Glomerular endothelial cell (primary cell): ENCODE results near the gene SH3TC2. TPM values are rescaled to one million over a fixed set of nuclear protein-coding genes. Genes with fewer than 3 reads are reported as not detected.

Experiments used
- total RNA-seq: library from RNA; depleted of rRNA; stranded (reverse); fragments of >200 nt; gene quantifications from 2 replicates; pipeline ENCODE4 v1.2.3, GENCODE V29; 2015

Gene SH3TC2
- total RNA-seq, 1 donor from 2014 or later: 2.5 TPM

Other genes starting within 250 kb of the SH3TC2 start
- 0.70 and 2.5 TPM in 2 replicates for gene ADRB2, start 236.5 kb downstream of the SH3TC2 start, total RNA-seq
- gene ABLIM3, start 78.4 kb upstream of the SH3TC2 start, total RNA-seq: 57.9 and 60.4 TPM in 2 replicates
- gene AFAP1L1, start 208.8 kb upstream of the SH3TC2 start, total RNA-seq: 156 and 274 TPM in 2 replicates